Stimulated activated CD8-positive, alpha-beta memory T cell treated with anti-CD3 and anti-CD28 coated beads, Interleukin-2, amount 100 ng/mL, for 1 hour (primary cell): Measurements from ENCODE around the gene MAN2A1.

Experiments
- DNase-seq, 2 donors: peaks; one replicate each; pipeline ENCODE4 v3.0.0-alpha.2; 2020; ENCODE audit warnings: low read depth in 2 of 2

Gene MAN2A1

DNA sequence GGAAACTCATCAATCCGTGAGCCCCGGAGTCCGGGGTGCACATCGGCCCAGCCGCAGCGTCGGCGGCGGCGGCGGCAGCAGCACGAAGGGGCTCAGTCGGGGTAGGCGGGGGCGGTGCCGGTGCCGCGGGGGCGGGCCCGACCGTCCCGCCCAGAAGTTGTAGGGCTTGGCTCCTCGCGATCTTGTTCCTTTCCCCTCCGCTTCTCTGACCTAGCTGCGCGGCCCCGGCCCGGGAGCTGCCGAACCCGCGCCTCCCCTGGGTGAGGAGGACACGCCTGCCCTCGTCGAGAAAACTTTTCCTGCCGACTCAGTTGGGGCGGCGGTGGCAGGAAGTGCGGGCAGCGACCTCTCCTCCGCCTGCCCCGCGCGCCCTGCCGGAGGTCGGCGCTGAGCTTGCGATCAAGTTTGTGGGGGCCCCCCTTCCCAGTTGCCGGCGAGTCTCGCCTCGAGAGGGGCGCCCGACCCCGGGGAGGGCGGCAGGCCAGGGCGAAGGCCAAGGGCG, at the start of gene MAN2A1:
MAN2A1 (plus strand) TSS at position 188 of the 502 bp plus-strand sequence. CDS start 491 bp downstream, outside the sequence.
- DNase-seq = peak; percentile 59 to 68

DNA sequence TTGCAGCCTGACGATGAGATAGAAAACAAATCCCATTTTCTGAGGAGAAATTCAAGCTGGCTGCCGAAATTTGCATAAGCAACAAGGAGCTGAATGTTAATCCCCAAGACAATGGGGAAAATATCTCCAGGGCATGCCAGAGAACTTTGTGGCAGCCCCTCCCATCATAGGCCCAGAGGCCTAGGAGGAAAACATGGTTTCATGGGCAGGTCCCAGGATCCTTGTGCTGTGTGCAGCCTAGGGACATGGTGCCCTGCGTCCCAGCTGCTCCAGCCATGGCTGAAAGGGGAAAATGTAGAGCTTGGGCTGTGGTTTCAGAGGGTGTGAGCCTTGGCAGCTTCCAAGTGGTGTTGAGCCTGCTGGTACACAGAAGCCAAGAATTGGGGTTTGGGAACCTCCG, 48.8 kb upstream of the MAN2A1 start:
- DNase-seq = no peak

DNA sequence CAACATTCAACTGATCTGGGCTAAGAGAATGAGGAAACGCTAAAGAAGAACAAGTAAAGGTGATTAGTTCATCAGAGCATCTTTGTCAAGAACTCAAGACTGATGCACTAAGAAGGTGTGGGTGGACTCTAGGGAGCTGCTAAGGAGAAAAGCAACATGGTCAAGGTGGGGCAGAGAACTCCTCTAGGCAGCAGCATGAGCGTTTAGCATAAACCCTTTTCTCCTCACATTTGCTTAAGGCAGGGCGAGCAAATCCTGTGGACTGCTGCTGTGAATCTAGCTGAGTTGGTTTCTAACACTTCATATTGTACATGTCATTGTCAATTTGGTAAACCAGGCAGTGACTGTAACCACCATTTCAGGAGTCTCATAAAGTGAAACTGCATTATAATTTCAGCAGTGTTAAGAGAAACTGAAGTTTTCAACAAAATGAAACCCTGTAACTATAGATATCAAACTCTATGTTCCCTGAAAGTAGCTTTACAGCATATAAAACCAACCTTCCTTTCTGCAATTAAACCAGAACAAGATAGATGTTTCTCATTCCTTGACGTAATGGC, 45.9 kb upstream of the MAN2A1 start:
- no peak for DNase-seq

DNA sequence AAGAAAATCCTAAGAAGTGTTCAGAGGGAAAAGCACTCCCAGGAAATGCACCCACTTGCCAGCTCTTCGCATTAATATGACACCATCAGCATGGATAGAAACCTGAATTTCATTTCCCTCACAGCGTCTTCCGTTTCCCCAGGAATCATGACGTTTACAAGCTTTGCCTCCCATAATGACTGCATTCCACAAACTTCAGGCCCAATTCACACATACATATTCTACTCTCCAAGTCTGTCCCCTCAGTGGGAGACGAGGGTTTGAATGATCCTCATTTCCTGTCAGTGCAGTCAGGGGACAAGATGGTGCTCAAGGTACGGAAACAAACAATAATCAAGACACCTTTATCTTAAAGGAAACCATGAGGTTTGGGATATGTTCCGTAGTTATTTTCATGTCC, 44.9 kb upstream of the MAN2A1 start:
- no peak for DNase-seq

DNA sequence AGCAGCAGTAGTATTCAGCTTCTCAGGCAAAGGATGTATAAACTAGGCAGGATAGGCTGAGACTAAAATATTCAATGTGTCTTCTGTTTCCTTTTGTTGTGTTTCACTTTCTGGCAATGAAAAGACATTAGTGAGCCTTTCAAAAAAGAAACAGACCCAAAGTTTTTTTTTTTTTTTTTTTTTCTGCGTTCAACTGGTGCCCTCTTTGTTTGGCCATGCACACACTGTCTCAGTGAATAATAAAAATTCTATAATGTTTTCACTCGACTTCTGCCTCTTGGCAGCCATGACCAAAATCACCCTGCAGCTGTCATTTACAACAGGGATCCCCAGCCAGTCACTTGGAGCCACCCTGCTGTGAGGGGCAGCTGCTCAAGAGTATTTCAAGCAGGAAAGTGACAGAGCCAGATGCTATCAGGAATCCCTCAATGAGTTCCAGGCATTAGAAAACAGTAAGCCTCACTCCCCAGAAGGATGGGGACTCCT, 44.0 kb upstream of the MAN2A1 start:
- no peak for DNase-seq

DNA sequence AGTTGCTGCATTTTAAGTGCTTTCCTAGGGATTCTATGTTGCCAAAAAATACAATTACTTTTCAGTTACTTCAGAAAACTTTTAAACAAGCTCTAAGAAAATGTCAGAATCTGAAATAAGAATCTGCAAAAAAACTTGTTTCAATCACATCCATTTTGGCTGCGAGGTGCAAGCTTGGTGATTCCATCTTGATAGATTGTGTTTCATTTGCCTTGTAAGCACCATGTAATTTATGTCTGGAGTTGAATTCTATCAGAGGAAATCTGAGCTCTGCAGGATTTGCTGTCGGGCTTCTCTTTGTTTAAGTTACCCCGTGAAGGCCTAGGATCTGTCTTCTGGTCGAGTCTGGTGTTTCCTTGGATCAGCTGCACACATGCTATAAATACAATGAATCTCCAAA, 40.4 kb upstream of the MAN2A1 start:
- no peak for DNase-seq

DNA sequence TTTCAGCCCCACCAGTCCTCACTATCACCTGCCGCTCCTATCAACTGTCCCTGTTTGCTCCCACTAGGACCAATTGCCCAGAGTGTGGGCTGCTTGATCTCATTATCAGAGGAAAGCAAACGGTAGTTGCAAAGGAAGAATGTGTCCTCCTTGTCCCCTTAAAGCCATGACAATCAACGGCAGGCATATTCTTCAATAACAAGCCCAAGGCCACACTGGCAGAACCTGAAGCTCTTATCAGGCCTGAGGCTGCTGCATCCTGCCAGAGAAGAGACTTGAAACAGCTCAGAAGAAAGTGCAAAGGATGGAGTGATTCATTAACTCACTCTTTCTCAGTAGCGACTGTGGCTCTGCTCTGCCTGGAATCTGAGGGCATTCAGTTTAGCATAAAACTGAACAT, 39.2 kb upstream of the MAN2A1 start:
- no peak for DNase-seq

DNA sequence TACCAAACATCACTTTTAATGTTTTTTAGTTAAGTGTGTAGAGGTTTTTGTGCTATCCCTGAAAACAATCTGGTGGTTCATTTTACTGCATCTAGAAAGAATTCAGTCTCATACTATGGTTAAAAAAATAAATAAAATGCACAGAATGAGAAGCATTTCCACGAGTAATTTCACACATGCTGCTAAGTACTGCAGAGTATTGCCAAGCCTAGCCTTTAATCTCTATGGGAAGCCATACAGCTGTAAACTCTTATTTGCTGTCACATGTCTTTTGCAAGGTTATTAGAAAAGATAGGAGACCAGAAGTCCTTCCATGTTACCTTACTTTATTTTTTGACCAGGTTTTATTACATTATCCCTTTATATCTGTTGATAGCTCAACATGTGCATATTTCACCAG, 37.6 kb upstream of the MAN2A1 start:
- DNase-seq = no peak

DNA sequence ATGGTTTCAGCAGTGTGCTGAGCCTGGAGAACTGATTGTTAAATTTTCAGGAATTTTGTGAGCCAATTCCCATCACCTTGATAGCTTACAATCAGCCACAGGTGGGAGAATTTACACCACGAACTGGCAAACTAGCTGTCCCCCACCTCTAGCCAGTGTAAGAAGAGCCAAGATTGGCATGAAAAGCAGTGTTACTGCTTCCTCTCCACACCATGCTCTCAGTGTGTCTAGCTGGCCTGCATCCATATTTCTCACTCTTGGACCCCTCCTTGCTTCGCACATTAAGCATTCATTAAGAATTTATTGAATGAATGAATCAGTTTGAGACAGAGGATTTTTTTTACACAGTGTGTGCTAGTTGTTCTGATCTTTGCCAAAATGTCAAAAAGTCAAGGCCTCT, 36.7 kb upstream of the MAN2A1 start:
- no peak for DNase-seq

DNA sequence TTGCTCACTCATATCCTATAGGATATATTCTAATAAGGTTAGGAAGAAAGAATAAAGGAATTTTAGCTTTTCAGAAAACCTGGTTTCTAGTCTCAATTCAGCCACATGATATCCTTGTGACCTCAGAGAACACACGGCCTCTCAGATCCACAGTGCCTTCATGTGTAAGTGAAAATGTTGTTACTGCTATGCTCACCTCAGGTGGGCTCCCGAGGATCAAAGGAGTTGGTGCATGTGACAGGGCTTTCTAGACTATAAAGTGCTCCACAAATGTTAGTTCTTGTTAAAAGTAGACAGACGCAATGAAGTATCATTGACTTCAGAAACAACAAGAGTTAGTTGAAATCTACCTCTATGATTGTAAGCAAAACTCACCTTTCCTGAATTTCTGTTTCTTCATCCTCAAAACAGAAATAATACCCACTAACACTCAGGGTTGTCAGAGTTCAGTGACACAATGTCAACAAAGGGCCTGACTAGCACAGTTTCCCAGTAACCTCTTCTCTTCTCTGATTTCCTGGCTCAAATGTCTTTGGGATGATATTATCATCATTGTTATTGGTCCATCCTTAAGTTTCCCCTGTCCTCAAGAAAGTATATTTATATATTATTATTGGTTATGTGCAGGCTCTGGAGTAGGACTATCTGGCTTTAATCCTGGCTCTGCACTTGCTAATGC, 36.0 kb upstream of the MAN2A1 start:
- no peak for DNase-seq

DNA sequence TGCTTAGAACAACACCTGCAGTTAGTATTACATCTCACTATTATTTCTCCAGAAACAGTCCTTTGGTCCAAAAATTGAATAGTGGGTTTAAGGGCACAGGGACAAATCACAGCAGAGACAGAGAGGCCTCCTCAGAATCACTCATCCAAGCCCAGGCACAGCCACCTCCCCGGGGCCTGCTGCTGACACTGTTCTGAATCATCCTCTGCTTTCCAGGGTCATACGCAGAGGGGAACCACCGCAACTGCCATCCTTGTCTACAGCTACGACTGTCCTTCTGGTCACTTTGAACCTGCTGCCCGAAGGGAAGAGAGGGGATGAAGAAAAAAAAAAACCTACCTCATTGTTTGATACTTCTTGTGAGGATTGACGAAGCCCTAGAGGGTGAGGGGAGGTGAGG, 35.3 kb upstream of the MAN2A1 start:
- no peak for DNase-seq

DNA sequence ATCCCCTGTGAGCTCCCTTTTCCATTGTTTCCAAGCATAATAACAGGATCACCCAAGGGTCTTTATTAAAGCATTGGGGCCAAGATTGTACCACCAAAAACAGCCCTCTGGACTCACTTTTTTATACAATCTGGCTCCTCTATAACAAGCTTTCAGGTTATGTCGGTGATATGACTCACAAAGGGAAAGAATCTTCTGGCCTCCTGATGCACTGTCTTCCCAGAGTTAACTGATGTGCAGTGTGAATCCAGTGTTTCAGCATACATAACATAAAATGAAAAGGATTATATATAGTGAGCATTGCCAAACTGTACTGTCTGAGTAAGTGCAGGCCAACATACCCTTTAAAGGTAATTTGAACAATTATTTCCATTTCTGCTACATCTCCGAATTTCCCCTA, 33.9 kb upstream of the MAN2A1 start:
- no peak for DNase-seq

DNA sequence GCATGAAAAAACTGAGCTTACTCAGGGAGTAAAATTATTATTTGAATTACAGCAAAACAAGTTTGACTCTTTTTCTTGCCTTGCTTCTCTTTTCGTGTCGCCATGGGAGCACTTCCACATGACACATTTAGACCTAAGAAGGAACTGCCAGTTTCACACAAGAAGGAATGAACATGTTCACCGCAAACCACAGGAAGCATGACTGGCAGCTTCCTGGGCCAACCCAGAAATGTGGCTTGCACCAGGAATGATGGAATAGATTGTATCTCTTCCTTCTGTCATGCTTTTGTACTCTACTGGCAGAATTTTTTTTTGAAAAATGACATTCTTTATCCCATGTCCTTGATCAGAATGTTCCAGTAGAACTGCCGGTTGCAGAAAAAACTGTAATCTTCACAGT, 32.9 kb upstream of the MAN2A1 start:
- DNase-seq = peak in 1 of 2 donors; percentile 1

DNA sequence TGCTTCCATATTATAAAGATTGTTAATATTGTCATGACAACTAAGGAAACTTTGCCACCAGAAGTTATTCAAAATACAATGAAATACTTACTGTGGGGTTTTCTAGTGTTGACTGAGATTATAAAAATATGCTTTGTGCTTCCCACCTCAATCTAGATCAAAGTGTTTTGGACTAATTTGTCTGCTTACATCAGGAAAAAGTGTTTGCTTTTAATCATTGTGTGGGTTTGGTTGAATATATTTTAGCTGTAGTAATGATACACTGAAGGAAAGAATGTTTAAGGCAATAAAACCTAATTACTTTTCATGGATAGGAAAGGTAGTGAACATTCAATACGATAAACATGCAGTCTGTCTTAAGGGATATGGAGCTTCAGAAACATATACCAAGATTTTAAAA, 29.8 kb upstream of the MAN2A1 start:
- DNase-seq = no peak

DNA sequence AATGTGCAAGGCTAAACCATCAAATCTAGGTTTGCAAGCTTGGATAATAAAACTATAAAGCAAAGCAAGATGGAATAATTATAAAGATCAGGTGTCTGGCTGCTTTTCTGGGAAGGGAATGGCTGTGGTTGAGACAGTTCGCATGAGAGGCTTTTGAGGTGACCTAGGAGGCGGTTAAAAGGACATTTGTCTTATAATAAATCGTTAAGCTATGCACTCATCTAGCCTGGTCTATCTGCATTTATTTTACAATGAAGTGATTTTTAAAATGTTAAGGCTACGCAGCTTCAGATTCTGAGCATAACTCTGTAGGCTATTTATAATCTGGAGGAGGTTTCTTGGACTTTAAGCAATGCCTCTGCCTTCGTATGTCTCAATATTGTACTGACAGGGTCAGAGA, 29.4 kb upstream of the MAN2A1 start:
- no peak for DNase-seq

DNA sequence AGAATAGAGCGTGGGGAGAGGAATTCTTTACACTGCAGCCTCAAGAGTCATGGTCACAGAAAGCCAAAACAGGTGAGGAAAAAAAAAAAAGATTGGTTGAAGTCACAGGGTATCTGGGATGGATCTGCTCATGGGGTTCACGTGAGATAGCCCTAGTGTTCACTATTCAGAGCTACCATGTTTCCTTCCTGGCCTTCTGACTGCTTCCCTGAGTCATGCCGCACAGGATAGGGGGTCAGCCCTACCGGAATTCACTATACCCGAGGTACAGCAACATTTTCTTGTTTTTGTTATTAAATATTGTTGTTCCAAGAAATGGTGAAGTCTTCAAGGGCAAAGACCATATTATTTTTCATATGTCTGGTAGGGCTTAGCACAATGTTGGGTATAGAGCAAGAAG, 21.5 kb upstream of the MAN2A1 start:
- no peak for DNase-seq

DNA sequence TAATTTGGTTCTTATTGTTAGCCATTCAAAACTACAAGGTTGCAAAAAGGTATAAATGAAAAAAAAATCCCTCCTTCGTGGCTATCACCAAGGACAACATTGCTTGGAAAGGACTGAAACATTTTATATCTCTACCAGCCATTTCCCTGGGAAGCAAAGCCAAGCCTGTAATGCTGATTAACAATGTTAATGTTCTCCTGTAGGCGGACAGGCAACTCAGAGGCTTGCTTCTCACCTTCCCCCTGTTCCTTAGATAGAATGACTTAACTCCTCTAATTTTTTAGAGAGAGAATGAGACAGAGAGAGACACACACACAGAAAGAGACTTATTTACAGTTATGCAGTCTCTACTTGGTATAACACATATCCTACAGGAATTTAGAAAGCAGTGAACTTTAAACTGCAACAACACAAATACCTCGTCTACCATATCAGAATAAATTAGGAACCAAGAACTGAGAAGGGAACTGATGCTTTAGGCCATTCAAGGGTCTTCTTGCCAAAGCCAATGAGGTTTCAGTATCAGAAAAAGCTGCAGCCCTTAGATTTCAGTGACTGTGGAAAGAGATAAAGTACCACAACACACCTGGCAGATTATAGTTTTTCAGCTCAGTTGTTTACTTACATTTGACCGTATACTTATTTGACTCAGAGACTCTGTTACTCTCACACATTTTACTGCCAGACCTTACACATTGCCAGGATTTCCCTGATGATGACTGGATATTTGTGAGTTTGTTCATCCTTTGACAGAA, 20.9 kb upstream of the MAN2A1 start:
- DNase-seq = no peak

DNA sequence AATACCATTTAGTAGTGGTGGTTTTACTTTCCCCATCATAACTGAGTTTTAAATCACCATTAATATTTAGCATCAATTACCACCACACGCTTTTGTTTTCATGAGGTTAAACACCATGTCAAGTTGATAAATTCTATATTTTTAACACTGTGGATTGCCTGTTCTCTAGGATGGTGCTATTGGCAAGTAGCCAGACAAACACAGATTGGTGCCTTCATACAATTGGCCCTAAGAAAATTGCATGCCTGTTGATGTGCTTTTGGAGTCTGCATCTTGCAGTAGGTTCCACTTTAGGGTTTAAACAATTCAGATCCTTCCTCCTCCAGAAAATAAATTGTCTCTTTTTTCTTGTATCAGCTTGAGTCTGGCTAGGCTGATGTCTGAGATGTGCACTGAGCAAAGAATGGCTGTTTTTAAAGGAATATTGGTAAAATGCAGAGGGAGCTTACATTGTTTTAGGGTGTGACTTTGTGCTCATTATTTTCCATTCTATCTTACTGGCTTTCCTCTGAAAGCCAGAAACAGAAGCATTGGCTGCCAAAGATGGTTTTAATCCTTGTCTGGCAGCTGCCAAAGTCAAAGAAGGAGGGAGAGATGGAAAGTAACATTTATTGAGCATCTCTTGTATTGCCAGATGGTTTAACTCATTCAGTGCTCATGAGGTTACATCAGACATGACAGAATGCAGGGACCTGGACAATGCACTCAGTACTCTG, 19.6 kb upstream of the MAN2A1 start:
- DNase-seq = no peak

DNA sequence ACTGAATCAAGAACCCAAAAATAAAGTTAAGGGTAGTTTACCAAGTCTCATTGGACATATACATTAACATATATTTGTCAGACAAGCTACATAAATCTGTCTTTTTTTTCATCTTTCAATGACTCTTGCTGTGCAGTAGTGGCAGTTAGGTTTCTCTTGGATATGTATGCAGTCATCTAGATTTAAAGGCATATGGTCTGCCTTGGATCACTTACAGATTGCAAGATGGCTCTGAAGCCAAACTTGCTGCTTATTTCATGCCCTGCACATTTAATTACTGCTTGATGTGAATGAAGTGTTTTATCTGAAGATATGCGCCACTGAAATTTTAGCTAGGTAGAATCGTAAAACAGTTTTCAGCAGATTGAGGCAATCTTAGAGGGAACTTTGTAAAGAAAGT, 18.6 kb upstream of the MAN2A1 start:
- no peak for DNase-seq

DNA sequence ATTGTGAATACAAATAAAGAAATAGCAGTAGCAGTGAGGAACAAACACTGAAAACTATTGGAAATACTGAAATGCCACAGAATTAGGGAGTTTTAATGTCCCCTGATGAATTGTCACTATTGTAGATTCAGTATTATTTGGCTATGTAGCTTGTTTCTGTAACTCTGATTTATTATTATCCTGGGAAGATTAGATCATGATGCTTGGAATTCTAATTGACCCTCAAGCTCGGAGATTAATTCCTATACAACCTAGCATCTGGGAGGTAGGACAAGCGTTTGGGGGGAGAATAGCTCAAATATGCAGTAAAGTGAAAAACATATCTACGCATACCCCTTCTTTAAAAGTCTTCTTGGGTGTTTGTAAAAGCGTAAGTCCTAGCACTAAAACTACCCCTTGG, 15.1 kb upstream of the MAN2A1 start:
- no peak for DNase-seq

DNA sequence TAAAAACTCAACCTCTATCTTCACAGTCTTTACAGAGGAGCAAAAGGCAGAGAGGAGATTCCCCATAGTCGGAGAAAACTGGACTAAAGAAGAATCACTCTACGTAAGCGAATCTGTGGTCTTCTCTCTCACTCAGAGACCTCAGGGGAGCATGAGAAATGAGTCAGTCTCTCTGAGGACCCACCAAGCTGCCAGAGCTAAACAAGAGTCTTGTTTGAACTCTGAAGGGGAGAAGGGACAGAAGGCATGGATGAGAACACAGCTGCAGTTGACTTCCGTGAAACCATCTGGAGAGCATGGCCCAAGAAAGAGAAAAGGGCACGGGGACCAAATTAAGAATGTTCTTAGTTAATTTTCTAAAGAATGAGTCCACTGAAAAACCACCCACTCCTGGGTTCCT, 12.8 kb upstream of the MAN2A1 start:
- no peak for DNase-seq

DNA sequence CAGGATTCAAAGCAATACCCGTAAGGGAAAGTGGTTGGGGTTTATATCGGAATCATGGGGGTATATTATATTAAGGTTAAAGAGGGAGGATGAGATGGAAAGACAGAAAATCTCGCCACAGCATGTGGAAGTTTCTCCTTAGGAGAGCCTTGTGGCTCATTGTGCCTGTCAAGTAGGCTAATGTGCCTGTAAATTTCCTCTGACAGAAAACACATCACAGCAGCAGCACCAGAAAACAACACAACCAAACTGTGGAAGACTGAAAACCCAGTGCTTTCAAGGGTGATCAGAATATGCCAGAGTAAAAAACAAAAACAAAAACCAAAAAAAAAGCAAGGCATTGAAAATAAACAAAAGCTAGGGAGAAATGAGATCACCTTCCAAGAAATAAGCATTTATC, 11.3 kb upstream of the MAN2A1 start:
- DNase-seq = no peak
